CD14-positive monocyte (primary cell): ENCODE data around the gene CATSPERB. TPM values are rescaled to one million over a fixed set of nuclear protein-coding genes. Genes with fewer than 3 reads are reported as not detected.
"Not testable (repeated sequence)": the region's sequence is repeated elsewhere in the genome, so short reads cannot be mapped to it uniquely, and the experiment has no call there.

Experiments
- DNase-seq, 3 donors: peaks; one replicate each; pipeline ENCODE4 v3.0.0-alpha.2; 2011 to 2022
- H2AFZ ChIP-seq: 2 replicates; pipeline ENCODE4 v1.6.0; 2012; ENCODE audit warnings: mild to moderate bottlenecking, low read depth, low read length, inconsistent platforms; ENCODE audit not compliant: insufficient read depth, poor library complexity, severe bottlenecking
- H3K27ac ChIP-seq, 2 donors: 1 replicate in 1 of 2; 2 replicates in 1 of 2; pipeline ENCODE4 v1.5.1; 2012 to 2013; ENCODE audit warnings: low read length in 2 of 2, control low read depth in 1 of 2, inconsistent platforms in 1 of 2, low read depth in 1 of 2, mild to moderate bottlenecking in 1 of 2
- H3K27me3 ChIP-seq, 2 donors: one replicate each; pipeline versions ENCODE4 v1.6.0 to v1.6.1; 2011 to 2013; ENCODE audit warnings: low read length in 2 of 2; ENCODE audit not compliant: control insufficient read depth in 2 of 2, insufficient read depth in 2 of 2
- H3K36me3 ChIP-seq, 2 donors: replicated peaks in 1 of 2; 1 replicate in 1 of 2; 2 replicates in 1 of 2; pipeline versions ENCODE4 v1.5.1 to v1.6.1; 2012 to 2013; ENCODE audit warnings: low read length in 2 of 2, control low read depth in 1 of 2, inconsistent platforms in 1 of 2, mild to moderate bottlenecking in 1 of 2; ENCODE audit not compliant: insufficient read depth in 2 of 2, control insufficient read depth in 1 of 2
- H3K4me1 ChIP-seq, 2 donors: 1 replicate in 1 of 2; 2 replicates in 1 of 2; pipeline versions ENCODE4 v1.5.1 to v1.6.1; 2012 to 2013; ENCODE audit warnings: low read length in 2 of 2, control low read depth in 1 of 2, inconsistent platforms in 1 of 2, mild to moderate bottlenecking in 1 of 2, moderate library complexity in 1 of 2; ENCODE audit not compliant: insufficient read depth in 2 of 2, control insufficient read depth in 1 of 2
- H3K4me2 ChIP-seq: replicated peaks from 2 replicates; pipeline ENCODE3; 2012; ENCODE audit warnings: low read length, moderate library complexity, mild to moderate bottlenecking; ENCODE audit not compliant: poor library complexity, severe bottlenecking; ENCODE audit errors: extremely low read depth
- H3K4me3 ChIP-seq, 3 experiments: fragments of 200-600 bp in 1 of 3; sonication (generic) in 1 of 3; replicated peaks in 1 of 3; 1 replicate in 2 of 3; 2 replicates in 1 of 3; pipeline ENCODE4 v1.5.1; 2011 to 2013; ENCODE audit warnings: low read length in 3 of 3, mild to moderate bottlenecking in 3 of 3, control low read depth in 2 of 3, low read depth in 2 of 3, inconsistent platforms in 1 of 3, moderate library complexity in 1 of 3
- H3K79me2 ChIP-seq: 2 replicates; pipeline ENCODE4 v1.6.0; 2012; ENCODE audit warnings: mild to moderate bottlenecking, control low read depth, inconsistent platforms, low read length, moderate library complexity; ENCODE audit not compliant: insufficient read depth
- H3K9ac ChIP-seq: 2 replicates; pipeline ENCODE4 v1.6.0; 2017; ENCODE audit warnings: low read length, mild to moderate bottlenecking; ENCODE audit not compliant: insufficient read depth, poor library complexity, severe bottlenecking
- H3K9me3 ChIP-seq, 2 donors: replicated peaks in 1 of 2; 1 replicate in 1 of 2; 2 replicates in 1 of 2; pipeline versions ENCODE4 v1.5.1 to v1.6.1; 2012 to 2013; ENCODE audit warnings: low read length in 2 of 2, control low read depth in 1 of 2; ENCODE audit not compliant: control insufficient read depth in 1 of 2, insufficient read depth in 1 of 2
- H4K20me1 ChIP-seq: 2 replicates; pipeline ENCODE4 v1.6.0; 2012; ENCODE audit warnings: mild to moderate bottlenecking, low read length, control low read depth, moderate library complexity; ENCODE audit not compliant: insufficient read depth
- H3K27ac Mint-ChIP-seq, 7 donors: one replicate each; pipeline ENCODE4 v1.8.0; 2020; ENCODE audit warnings: mild to moderate bottlenecking in 7 of 7, mixed read lengths in 7 of 7, moderate library complexity in 6 of 7, inconsistent platforms in 2 of 7
- H3K27me3 Mint-ChIP-seq, 3 donors: one replicate each; pipeline ENCODE4 v1.8.0; 2021 to 2022; ENCODE audit warnings: low read depth in 3 of 3, mild to moderate bottlenecking in 3 of 3, mixed read lengths in 3 of 3, moderate library complexity in 3 of 3, inconsistent platforms in 1 of 3
- H3K36me3 Mint-ChIP-seq, 2 donors: one replicate each; pipeline ENCODE4 v1.8.0; 2020; ENCODE audit warnings: mixed read lengths in 2 of 2, inconsistent platforms in 1 of 2, mild to moderate bottlenecking in 1 of 2
- H3K4me1 Mint-ChIP-seq: one replicate; pipeline ENCODE4 v1.8.0; 2020; ENCODE audit warnings: mild to moderate bottlenecking, mixed read lengths
- H3K4me3 Mint-ChIP-seq, 2 donors: one replicate each; pipeline ENCODE4 v1.8.0; 2020; ENCODE audit warnings: mild to moderate bottlenecking in 2 of 2, mixed read lengths in 2 of 2, moderate library complexity in 1 of 2
- H3K9me3 Mint-ChIP-seq, 7 donors: one replicate each; pipeline ENCODE4 v1.8.0; 2020 to 2022; ENCODE audit warnings: mixed read lengths in 7 of 7, mild to moderate bottlenecking in 6 of 7, moderate library complexity in 6 of 7, inconsistent platforms in 2 of 7
- WGBS: methylation state at CpG from one replicate; pipeline ENCODE4 v1.1.5; 2013; ENCODE audit warnings: missing lambda C conversion rate; ENCODE audit not compliant: insufficient coverage; 5-methylcytosine and 5-hydroxymethylcytosine counted together
- intact Hi-C, 2 donors: fragments of 100-400 bp; cut with micrococcal nuclease; formaldehyde crosslinking; loops; one replicate each; pipeline versions ENCODE4 v1.15.0 to v1.15.1; 2023
- polyA plus RNA-seq, 3 donors: library from polyadenylated mRNA; depleted of rRNA in 1 of 3; unstranded in 2 of 3; stranded (reverse) in 1 of 3; fragments of 300-500 nt in 2 of 3; fragments of >200 nt in 1 of 3; fragmentation: Illumina TruSeq in 2 of 3; gene quantifications; 1 replicate in 2 of 3; 2 replicates in 1 of 3; pipeline ENCODE4 v1.2.3, GENCODE V29; 2012 to 2021
- TF ChIP-seq, protein P1 (sequence below): fragments of 200-600 bp; IDR thresholded peaks from one replicate; pipeline ENCODE4 v1.8.0; 2022; ENCODE audit warnings: antibody characterized with exemption, mild to moderate bottlenecking

The CATSPERB gene
- polyA plus RNA-seq, 3 donors: not detected

DNA sequence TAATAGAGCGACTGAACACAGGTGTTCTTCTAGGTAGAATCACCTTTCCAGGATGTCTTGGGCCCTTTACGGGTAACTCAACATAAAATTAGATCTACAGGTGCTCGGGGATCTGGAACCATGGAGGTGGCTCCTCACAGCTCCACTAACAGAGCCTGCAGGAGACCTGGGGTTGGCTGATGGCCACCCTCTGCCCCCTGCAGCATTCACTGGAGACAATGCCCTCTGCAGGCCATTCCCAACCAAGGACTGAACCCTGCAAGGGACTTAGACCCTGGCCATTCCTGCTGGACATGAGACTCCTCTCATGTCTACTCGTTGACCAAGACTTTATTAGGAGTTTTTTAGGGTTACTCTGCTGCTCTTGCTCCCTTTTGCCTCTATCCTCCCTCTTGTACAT lies 163.3 kb downstream of the CATSPERB start:
- H3K4me3 Mint-ChIP-seq: no peak overlapping the region
- no peaks in the 10 kb centered on the region for H3K36me3 Mint-ChIP-seq
- Histone ChIP-seq H3K36me3 (no peaks in the 10 kb centered on the region), H3K4me3 (no peak overlapping the region), H3K27ac (no peak overlapping the region), H3K9me3 (peaks cover 0 to 3% of the 10 kb centered on the region in 2 donors), H3K4me1 (no peaks in the 10 kb centered on the region), H4K20me1 (no peaks in the 10 kb centered on the region), H3K9ac (no peak overlapping the region), H3K4me2 (no peak overlapping the region), H3K27me3 (peaks cover 4 to 25% of the 10 kb centered on the region in 2 donors), H3K79me2 (no peaks in the 10 kb centered on the region), H2AFZ (no peak overlapping the region)
- TF ChIP-seq, protein P1, sequence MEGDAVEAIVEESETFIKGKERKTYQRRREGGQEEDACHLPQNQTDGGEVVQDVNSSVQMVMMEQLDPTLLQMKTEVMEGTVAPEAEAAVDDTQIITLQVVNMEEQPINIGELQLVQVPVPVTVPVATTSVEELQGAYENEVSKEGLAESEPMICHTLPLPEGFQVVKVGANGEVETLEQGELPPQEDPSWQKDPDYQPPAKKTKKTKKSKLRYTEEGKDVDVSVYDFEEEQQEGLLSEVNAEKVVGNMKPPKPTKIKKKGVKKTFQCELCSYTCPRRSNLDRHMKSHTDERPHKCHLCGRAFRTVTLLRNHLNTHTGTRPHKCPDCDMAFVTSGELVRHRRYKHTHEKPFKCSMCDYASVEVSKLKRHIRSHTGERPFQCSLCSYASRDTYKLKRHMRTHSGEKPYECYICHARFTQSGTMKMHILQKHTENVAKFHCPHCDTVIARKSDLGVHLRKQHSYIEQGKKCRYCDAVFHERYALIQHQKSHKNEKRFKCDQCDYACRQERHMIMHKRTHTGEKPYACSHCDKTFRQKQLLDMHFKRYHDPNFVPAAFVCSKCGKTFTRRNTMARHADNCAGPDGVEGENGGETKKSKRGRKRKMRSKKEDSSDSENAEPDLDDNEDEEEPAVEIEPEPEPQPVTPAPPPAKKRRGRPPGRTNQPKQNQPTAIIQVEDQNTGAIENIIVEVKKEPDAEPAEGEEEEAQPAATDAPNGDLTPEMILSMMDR: no peak
- DNase-seq: peak in 1 of 3 donors; percentile 5
- peaks cover 15 to 23% (median 20%) of the 10 kb centered on the region in 3 donors for H3K27me3 Mint-ChIP-seq
- H3K9me3 Mint-ChIP-seq: peaks cover 0 to 22% (median 10%) of the 10 kb centered on the region in 7 donors
- H3K27ac Mint-ChIP-seq: no peak overlapping the region
- WGBS: 95% methylated on average over 4 of the region's 4 CpGs
- intact Hi-C loops: no loop called here
- H3K4me1 Mint-ChIP-seq: peaks cover 3% of the 10 kb centered on the region

DNA sequence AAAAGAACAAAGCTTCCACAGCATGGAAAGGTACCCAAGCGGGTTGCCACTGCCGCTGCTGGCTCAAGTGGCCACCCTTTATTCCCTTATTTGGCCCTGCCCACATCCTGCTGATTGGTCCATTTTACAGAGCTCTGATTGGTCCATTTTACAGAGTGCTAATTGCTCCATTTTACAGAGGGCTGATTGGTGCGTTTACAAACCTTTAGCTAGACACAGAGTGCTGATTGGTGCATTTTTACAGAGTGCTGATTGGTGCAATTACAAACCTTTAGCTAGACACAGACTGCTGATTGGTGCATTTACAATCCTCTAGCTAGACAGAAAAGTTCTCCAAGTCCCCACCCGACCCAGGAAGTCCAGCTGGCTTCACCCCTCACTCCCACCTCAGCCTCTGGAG lies 164.1 kb downstream of the CATSPERB start:
- H3K36me3 ChIP-seq, H3K4me2 ChIP-seq, H3K4me1 Mint-ChIP-seq, H3K4me1 ChIP-seq, H3K4me3 ChIP-seq, H3K27ac ChIP-seq, H3K9me3 ChIP-seq, H2AFZ ChIP-seq, DNase-seq, intact Hi-C loops, H3K4me3 Mint-ChIP-seq, H4K20me1 ChIP-seq, H3K27ac Mint-ChIP-seq, H3K9ac ChIP-seq, H3K79me2 ChIP-seq, H3K36me3 Mint-ChIP-seq: not testable (repeated sequence)
- H3K9me3 Mint-ChIP-seq: peaks cover 0 to 22% (median 10%) of the 10 kb centered on the region in 7 donors
- H3K27me3 Mint-ChIP-seq: peaks cover 9 to 17% (median 13%) of the 10 kb centered on the region in 3 donors
- 77% methylated on average over 2 of the region's 4 CpGs for WGBS
- peaks cover 0 to 17% of the 10 kb centered on the region in 2 donors for H3K27me3 ChIP-seq
